Fibroblast of mammary gland (primary cell): ENCODE results near the gene KCND3.

Source experiments
- DNase-seq: peaks from one replicate; pipeline ENCODE4 v3.0.0-alpha.2; 2010; ENCODE audit warnings: low read depth
- H3K4me3 ChIP-seq: 2 replicates; pipeline ENCODE4 v1.5.1; 2011; ENCODE audit warnings: low read depth, mild to moderate bottlenecking, low read length, moderate library complexity; ENCODE audit not compliant: control insufficient read depth
- CTCF ChIP-seq: conservative IDR thresholded peaks from 2 replicates; pipeline ENCODE4 v1.5.1; 2011; ENCODE audit warnings: low read depth, low read length, inconsistent platforms; ENCODE audit not compliant: control insufficient read depth, insufficient read depth

The KCND3 gene

DNA sequence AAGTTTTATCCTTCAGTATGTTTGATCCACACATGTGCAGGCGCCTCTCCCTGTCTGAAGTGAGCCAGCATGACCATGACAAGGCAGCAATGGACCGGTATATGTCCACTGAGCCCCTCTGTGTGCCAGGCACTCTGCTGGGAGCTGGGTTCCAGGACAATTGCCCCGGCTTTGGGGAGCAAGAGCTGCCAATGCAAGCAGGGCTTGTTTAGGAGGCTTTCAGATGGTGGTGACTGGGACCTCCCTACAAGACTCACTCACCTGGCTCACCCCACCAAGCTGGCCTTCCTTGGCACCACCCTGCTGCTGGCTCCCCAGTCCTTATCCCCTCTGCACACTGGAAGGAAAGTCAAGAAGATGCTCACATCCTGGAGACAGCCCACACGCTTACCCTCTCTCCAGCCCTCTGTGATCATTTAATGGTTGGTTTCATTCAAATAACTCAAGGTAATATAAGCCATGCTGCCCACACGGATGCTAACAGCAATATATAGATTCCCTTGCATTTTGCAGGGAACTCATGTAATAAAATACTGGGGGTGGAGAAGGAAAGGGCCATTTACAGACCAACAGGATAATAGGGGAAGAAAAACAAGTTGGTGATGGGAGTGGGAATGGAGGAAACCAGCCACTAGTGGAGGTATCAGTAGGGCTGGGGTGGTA is 23.6 kb downstream of the KCND3 start:
- no peak for DNase-seq
- no peak for TF ChIP-seq CTCF
- no peak overlapping the region for H3K4me3 ChIP-seq

DNA sequence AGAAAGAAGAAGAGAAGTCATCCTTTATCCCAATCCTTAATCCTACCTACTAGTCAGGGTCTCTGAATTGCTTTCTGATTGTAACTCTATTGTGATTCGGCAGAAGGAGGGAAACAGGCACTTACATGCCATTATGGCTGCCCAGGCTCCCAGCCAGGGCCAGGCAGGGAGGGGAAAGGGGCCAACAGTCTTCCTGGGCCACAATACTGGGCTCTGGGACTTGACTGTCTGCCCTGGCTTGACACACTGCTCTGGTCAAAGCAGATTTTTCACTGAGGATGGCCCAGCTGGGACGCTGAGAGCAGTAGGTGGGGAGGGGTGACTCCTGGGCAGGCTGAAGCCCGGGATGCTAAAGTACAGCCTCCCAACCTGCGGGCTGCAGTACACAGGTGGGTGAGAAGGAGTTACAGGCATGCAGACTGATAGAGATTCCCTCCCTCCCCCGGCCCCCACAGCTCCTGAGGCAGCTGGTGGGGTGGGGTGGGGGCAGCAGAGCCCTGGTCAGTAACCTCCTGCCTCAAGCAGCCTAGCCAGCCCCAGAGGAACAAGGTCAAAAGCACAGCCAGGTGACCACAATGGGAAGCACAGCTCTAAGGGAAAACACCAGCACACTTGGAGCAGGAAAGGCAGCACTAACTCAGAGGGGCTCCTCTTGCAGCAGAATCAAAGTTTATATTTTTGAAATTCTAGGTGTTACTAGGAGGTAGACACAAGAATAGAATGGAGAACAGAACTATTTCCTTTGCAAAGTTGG is 25.3 kb downstream of the KCND3 start:
- H3K4me3 ChIP-seq, result no peak overlapping the region
- no peak for TF ChIP-seq CTCF
- no peak for DNase-seq

DNA sequence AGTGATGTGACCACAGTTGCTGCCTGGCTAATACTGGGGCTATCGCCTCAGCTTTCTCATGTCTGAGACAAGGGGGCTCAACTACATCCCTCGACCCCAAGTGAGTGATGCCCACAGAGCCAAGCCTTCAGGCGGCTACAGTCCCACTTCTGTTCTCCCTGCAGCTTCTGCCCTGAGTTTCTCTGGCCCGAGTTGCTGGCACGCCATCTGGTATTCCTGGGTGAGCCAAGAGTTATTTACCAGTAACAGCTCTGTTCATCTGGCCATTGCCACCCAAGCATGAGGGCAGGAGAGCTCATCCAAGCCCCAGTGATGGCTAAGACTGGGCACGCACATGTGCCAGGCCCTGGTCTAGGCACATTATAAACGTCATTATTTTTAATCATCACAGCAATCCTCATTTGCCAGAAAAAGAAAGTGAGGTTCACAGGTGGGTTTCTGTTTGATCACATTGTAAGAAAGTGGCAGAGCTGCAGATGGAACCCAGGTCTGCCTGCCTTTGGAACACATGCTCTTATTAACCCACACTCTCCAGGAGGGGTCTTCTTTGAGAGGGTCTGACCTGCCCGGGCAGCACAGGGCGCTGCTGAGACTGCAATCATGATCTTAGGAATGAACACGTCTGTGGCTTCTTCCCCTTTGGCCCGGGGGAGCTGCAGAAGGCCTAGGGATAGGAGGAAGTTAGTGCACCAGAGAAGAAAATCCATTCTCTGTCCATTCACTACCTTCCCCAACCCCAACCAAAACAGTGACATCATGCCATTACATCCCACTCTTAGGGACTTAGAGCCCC is 27.5 kb downstream of the KCND3 start:
- TF ChIP-seq CTCF, result no peak
- H3K4me3 ChIP-seq, result no peak overlapping the region
- no peak for DNase-seq

- no peak for TF ChIP-seq CTCF
- DNase-seq, result no peak
- no peak overlapping the region for H3K4me3 ChIP-seq
Measured at GRCh38 chr1:111961016-111961415, 28.5 kb downstream of the KCND3 start.

- TF ChIP-seq CTCF, result no peak
- no peak overlapping the region for H3K4me3 ChIP-seq
- DNase-seq, result no peak
Measured at GRCh38 chr1:111959436-111959835, 30.0 kb downstream of the KCND3 start.

GRCh38 chr1:111958851-111959250 is 30.6 kb downstream of the KCND3 start:
- no peak for TF ChIP-seq CTCF
- no peak for DNase-seq
- H3K4me3 ChIP-seq, result no peak overlapping the region
